Natural killer cell treated with Interleukin-12 subunit alpha and Interleukin-12 subunit beta and Interleukin-15 and Interleukin-18, amount 100 ng/mL, for 72 hours (primary cell): ENCODE measurements around the gene GALNT15. TPM values are rescaled to one million over a fixed set of nuclear protein-coding genes. Genes with fewer than 3 reads are reported as not detected.
A peak's percentile ranks its signal among the peaks of the same experiment; 100 is the strongest.

Experiments used
- ATAC-seq, 2 donors: fragments of 150-1000 bp; cut with Tn5 transposase in 1 of 2; sonication (Bioruptor Pico), chemical (Tn5 transposase) in 1 of 2; 2 replicates each; pipeline ENCODE4 v1.10.0; 2021
- DNase-seq: peaks from one replicate; pipeline ENCODE4 v3.0.0; 2022; ENCODE audit warnings: low spot score
- H3K27ac Mint-ChIP-seq, 2 donors: 1 replicate in 1 of 2; 2 replicates in 1 of 2; pipeline ENCODE4 v1.8.0; 2022; ENCODE audit warnings: mixed read lengths in 2 of 2, mild to moderate bottlenecking in 1 of 2, moderate library complexity in 1 of 2
- H3K27me3 Mint-ChIP-seq, 2 donors: 1 replicate in 1 of 2; 2 replicates in 1 of 2; pipeline ENCODE4 v1.8.0; 2022; ENCODE audit warnings: mixed read lengths in 2 of 2
- H3K36me3 Mint-ChIP-seq: one replicate; pipeline ENCODE4 v1.8.0; 2022; ENCODE audit warnings: mixed read lengths
- H3K4me1 Mint-ChIP-seq, 2 donors: 1 replicate in 1 of 2; 2 replicates in 1 of 2; pipeline ENCODE4 v1.8.0; 2022; ENCODE audit warnings: low read depth in 2 of 2, mixed read lengths in 2 of 2, mild to moderate bottlenecking in 1 of 2
- H3K4me3 Mint-ChIP-seq: one replicate; pipeline ENCODE4 v1.8.0; 2022; ENCODE audit warnings: mixed read lengths
- H3K9me3 Mint-ChIP-seq: 2 replicates; pipeline ENCODE4 v1.8.0; 2022; ENCODE audit warnings: mixed read lengths
- total RNA-seq, 2 donors: library from RNA; stranded (reverse); gene quantifications; one replicate each; pipeline ENCODE4 v1.2.3, GENCODE V29; 2022

GALNT15 gene, protein sequence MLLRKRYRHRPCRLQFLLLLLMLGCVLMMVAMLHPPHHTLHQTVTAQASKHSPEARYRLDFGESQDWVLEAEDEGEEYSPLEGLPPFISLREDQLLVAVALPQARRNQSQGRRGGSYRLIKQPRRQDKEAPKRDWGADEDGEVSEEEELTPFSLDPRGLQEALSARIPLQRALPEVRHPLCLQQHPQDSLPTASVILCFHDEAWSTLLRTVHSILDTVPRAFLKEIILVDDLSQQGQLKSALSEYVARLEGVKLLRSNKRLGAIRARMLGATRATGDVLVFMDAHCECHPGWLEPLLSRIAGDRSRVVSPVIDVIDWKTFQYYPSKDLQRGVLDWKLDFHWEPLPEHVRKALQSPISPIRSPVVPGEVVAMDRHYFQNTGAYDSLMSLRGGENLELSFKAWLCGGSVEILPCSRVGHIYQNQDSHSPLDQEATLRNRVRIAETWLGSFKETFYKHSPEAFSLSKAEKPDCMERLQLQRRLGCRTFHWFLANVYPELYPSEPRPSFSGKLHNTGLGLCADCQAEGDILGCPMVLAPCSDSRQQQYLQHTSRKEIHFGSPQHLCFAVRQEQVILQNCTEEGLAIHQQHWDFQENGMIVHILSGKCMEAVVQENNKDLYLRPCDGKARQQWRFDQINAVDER
- total RNA-seq, result not detected

- ATAC-seq (no peak), DNase-seq (no peak)
- Mint-ChIP-seq H3K9me3 (no peaks in the 10 kb centered on the region), H3K27ac (no peak within 1 kb of the TSS), H3K36me3 (no peaks in the 10 kb centered on the region), H3K4me3 (no peak within 1 kb of the TSS), H3K27me3 (peaks cover 14 to 42% of the 10 kb centered on the region in 2 donors), H3K4me1 (peaks cover 9 to 12% of the 10 kb centered on the region in 2 donors)
These were observed at the start of gene GALNT15 for GRCh38 chr3:16174389-16174788. Gene GALNT15 (plus strand): TSS chr3:16174680. CDS start chr3:16175152, 472 bp downstream.

GRCh38 chr3:16126634-16127033 is 47.8 kb upstream of the GALNT15 start:
- Mint-ChIP-seq H3K4me1 (no peaks in the 10 kb centered on the region), H3K27me3 (peaks cover 0 to 6% of the 10 kb centered on the region in 2 donors), H3K27ac (no peak overlapping the region), H3K4me3 (no peak overlapping the region), H3K36me3 (no peaks in the 10 kb centered on the region), H3K9me3 (no peaks in the 10 kb centered on the region)
- no peak for DNase-seq
- no peak for ATAC-seq

- Mint-ChIP-seq H3K27me3 (peaks cover 0 to 6% of the 10 kb centered on the region in 2 donors), H3K27ac (no peak overlapping the region), H3K4me1 (no peaks in the 10 kb centered on the region), H3K4me3 (no peak overlapping the region), H3K9me3 (no peaks in the 10 kb centered on the region), H3K36me3 (no peaks in the 10 kb centered on the region)
- DNase-seq (no peak), ATAC-seq (no peak)
These were observed 47.2 kb upstream of the GALNT15 start for GRCh38 chr3:16127249-16127648.

DNA sequence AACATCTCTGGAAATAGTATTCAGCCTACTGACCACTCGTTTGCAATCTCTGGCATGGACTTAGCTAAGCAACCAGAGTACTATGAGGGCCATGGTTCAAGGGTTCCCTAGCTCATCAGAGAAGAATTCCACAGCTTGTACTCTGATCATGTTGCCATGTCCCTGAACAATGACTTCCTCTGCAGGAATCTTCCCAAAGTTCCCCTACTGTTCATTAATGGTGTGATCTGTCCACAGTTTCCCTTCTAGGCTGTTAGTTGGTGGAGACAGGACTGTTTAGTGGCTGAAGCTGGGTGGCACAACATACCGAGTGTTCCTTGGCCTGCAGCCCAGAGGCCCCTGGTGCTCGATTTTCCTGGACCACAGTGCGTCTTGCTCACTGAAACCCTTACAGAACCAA is 44.4 kb upstream of the GALNT15 start:
- Mint-ChIP-seq H3K36me3 (no peaks in the 10 kb centered on the region), H3K4me1 (no peaks in the 10 kb centered on the region), H3K9me3 (no peaks in the 10 kb centered on the region), H3K4me3 (no peak overlapping the region), H3K27me3 (peaks cover 3 to 16% of the 10 kb centered on the region in 2 donors), H3K27ac (no peak overlapping the region)
- ATAC-seq (no peak), DNase-seq (no peak)

DNA sequence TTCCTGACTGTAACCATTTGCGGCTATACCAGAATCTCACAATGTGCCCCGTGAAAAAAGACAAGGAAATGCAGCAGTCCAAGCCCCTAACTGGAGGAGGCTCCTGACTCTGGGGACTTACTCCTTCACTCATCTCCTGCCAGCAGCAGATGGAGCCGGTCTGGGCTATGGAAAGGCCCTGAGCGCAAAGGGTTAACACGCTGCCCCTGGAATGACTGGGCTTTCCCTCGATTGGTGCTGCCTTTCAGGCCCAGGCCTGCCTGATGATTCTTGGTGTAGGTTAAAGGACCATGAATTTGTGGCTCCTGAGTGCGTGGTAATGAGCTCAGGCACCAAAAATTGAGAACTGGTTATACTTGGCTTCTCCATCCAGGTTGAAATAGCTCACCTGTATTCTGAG is 42.3 kb upstream of the GALNT15 start:
- H3K4me1 Mint-ChIP-seq, result no peaks in the 10 kb centered on the region
- no peak for ATAC-seq
- peaks cover 4 to 17% of the 10 kb centered on the region in 2 donors for H3K27me3 Mint-ChIP-seq
- no peak overlapping the region for H3K4me3 Mint-ChIP-seq
- no peaks in the 10 kb centered on the region for H3K9me3 Mint-ChIP-seq
- no peaks in the 10 kb centered on the region for H3K36me3 Mint-ChIP-seq
- DNase-seq, result no peak
- no peak overlapping the region for H3K27ac Mint-ChIP-seq

DNA sequence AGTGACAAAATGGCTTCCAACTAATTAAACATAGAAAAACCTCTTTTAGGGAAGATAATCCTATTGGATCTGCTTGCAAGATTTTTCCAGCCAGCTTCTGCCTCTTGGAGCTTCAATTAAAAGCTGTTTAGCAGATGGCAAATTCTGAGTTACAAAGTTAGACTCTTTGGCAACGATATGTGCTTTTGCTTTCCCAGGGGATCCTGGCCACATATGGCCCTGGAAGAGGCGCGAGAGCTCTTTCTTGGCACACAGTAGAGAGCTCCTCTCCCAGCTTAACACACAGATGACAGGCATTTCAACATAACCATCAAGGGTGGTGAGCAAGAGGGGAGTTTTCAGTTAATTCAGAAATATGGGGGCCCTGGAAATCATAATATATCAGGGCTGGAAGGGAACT is 41.6 kb upstream of the GALNT15 start:
- Mint-ChIP-seq H3K27me3 (peaks cover 4 to 13% of the 10 kb centered on the region in 2 donors), H3K4me1 (no peaks in the 10 kb centered on the region), H3K36me3 (no peaks in the 10 kb centered on the region), H3K9me3 (no peaks in the 10 kb centered on the region), H3K4me3 (no peak overlapping the region), H3K27ac (no peak overlapping the region)
- DNase-seq, result no peak
- no peak for ATAC-seq

GRCh38 chr3:16134173-16134928 is 40.1 kb upstream of the GALNT15 start:
- Mint-ChIP-seq H3K27me3 (peaks cover 4 to 11% of the 10 kb centered on the region in 2 donors), H3K4me3 (no peak overlapping the region), H3K36me3 (no peaks in the 10 kb centered on the region), H3K9me3 (no peaks in the 10 kb centered on the region), H3K27ac (no peak overlapping the region), H3K4me1 (no peaks in the 10 kb centered on the region)
- no peak for ATAC-seq
- DNase-seq, result no peak

DNA sequence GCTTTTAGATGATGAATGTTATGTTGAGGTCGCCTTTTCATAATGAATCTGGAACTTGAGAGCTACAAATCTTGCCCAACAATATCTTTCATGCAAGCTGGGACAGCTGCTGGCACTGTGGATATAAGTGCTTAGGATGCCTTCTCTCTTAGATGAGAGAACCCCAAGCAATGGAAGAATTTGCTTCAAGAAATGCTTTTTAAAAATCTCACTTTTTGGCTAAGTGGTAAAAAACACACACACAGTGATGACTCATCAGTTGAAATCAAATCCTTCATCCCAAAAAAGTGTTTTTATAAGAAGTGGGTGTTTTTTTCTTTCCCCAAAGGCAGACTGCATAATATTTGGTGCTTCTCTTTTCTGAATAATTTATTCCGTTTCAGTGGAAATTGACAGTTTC is 38.4 kb upstream of the GALNT15 start:
- Mint-ChIP-seq H3K4me3 (no peak overlapping the region), H3K27ac (no peak overlapping the region), H3K9me3 (no peaks in the 10 kb centered on the region), H3K36me3 (no peaks in the 10 kb centered on the region), H3K4me1 (no peaks in the 10 kb centered on the region), H3K27me3 (peaks cover 4 to 11% of the 10 kb centered on the region in 2 donors)
- ATAC-seq, result no peak
- no peak for DNase-seq

DNA sequence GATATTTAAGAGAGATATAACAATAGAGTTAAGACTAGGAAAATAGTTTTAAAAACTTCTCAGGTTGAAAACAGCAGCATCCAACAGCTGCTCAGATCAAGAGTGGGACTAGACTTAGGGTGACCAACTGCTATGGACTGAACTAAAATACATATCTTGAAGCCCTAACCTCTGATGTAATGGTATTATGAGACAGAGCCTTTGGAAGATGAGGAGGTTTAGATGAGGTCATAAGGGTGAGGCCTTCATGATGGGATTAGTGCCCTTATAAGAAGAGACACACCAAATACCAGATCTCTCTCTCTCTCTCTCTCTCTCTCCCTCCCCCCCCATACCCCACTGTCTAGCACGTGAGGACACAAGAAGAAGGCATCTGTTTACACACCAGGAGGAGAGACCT is 37.4 kb upstream of the GALNT15 start:
- H3K9me3 Mint-ChIP-seq, result no peaks in the 10 kb centered on the region
- no peak overlapping the region for H3K27ac Mint-ChIP-seq
- H3K4me3 Mint-ChIP-seq, result no peak overlapping the region
- H3K36me3 Mint-ChIP-seq, result no peaks in the 10 kb centered on the region
- ATAC-seq, result no peak
- H3K4me1 Mint-ChIP-seq, result no peaks in the 10 kb centered on the region
- no peak for DNase-seq
- peaks cover 4 to 11% of the 10 kb centered on the region in 2 donors for H3K27me3 Mint-ChIP-seq

DNA sequence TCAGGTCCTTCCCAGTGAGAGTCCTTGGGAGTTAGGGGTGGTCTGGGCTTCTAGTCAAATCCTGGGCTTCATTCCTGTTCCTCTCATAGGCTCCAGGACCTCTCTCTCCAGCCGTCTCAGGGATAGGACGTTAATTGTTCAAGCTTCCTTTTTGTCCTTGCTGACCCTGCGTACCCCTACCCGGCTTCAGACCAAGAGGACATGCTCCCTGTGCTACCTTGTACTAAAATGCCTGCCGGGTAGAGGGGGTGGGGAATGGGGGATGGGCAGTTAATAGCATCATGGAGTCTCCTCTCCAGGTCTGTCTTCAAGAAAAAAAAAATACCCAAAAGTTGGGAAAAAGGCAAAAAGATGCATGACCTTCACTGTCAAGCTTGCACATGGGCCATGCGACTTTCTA is 36.5 kb upstream of the GALNT15 start:
- Mint-ChIP-seq H3K4me3 (no peak overlapping the region), H3K9me3 (no peaks in the 10 kb centered on the region), H3K27me3 (peaks cover 4 to 11% of the 10 kb centered on the region in 2 donors), H3K36me3 (no peaks in the 10 kb centered on the region), H3K27ac (no peak overlapping the region), H3K4me1 (no peaks in the 10 kb centered on the region)
- no peak for DNase-seq
- ATAC-seq, result no peak

GRCh38 chr3:16140116-16140893 is 34.2 kb upstream of the GALNT15 start:
- DNase-seq (no peak), ATAC-seq (no peak)
- Mint-ChIP-seq H3K4me3 (no peak overlapping the region), H3K27me3 (peaks cover 0 to 2% of the 10 kb centered on the region in 2 donors), H3K9me3 (no peaks in the 10 kb centered on the region), H3K4me1 (no peaks in the 10 kb centered on the region), H3K36me3 (no peaks in the 10 kb centered on the region), H3K27ac (peak overlapping the region in 1 of 2 donors; percentile 75)

- DNase-seq (no peak), ATAC-seq (no peak)
- Mint-ChIP-seq H3K4me1 (no peaks in the 10 kb centered on the region), H3K27ac (no peak overlapping the region), H3K27me3 (peaks cover 0 to 1% of the 10 kb centered on the region in 2 donors), H3K9me3 (no peaks in the 10 kb centered on the region), H3K4me3 (no peak overlapping the region), H3K36me3 (no peaks in the 10 kb centered on the region)
These were observed 33.6 kb upstream of the GALNT15 start for GRCh38 chr3:16140894-16141285.

DNA sequence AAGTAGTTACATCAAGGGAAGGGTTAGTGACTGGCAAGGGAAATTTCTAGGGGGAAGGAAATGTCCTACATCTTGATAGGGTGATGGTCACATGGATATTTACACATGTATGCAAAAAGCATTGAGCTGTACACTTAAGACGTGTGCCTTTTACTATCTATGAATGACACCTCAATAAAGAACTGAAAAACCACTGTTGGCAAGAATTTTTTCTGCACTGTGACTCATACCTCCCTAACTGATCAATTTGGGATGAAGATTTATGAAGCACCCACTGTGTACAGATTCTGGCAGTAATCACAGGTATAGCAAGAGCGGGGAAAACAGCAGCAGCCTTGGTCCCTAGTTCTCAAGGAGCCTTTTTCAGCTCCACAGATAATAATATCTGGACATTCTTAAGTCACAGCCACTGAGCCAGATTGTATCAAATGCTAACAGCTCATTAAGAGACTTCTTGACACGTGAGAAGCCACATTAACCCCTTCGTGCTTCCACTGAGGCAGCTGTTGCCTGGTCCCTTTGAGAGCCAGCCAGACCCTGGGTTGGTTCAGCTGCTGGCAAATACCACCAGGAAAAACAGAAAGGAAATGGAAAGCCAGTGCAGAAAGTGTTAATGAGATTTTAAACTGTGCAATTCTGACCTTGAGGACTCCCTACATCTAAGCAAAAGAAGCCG is 32.0 kb upstream of the GALNT15 start:
- no peaks in the 10 kb centered on the region for H3K36me3 Mint-ChIP-seq
- no peak overlapping the region for H3K27ac Mint-ChIP-seq
- DNase-seq, result no peak
- peaks cover 0 to 3% of the 10 kb centered on the region in 2 donors for H3K4me1 Mint-ChIP-seq
- H3K27me3 Mint-ChIP-seq, result no peaks in the 10 kb centered on the region
- no peak overlapping the region for H3K4me3 Mint-ChIP-seq
- no peaks in the 10 kb centered on the region for H3K9me3 Mint-ChIP-seq
- no peak for ATAC-seq
